Activated CD4-positive, alpha-beta memory T cell treated with anti-CD3 and anti-CD28 coated beads for 36 hours (primary cell): Measurements from ENCODE around the gene IGSF3. TPM values are rescaled to one million over a fixed set of nuclear protein-coding genes. Genes with fewer than 3 reads are reported as not detected.

ENCODE experiments used
- CTCF ChIA-PET: fragments of 350-600 bp; sonication (Branson Sonifier 250); formaldehyde crosslinking; loops from one replicate; lab custom pipeline; 2021; ENCODE audit warnings: antibody characterized with exemption, inconsistent platforms; lab: Charles Lee
- POLR2A ChIA-PET: fragments of 350-600 bp; sonication (Branson Sonifier 250); formaldehyde crosslinking; loops from one replicate; lab custom pipeline; 2021; ENCODE audit warnings: antibody characterized with exemption; lab: Charles Lee
- DNase-seq: peaks from one replicate; pipeline ENCODE4 v3.0.0-alpha.2; 2020
- H3K27ac Mint-ChIP-seq: one replicate; pipeline ENCODE4 v1.8.0; 2021; ENCODE audit warnings: mixed read lengths
- H3K27me3 Mint-ChIP-seq: one replicate; pipeline ENCODE4 v1.8.0; 2021; ENCODE audit warnings: mixed read lengths
- H3K36me3 Mint-ChIP-seq: one replicate; pipeline ENCODE4 v1.8.0; 2021; ENCODE audit warnings: mixed read lengths
- H3K4me1 Mint-ChIP-seq: one replicate; pipeline ENCODE4 v1.8.0; 2021; ENCODE audit warnings: low read depth, mixed read lengths
- H3K4me3 Mint-ChIP-seq: one replicate; pipeline ENCODE4 v1.8.0; 2021; ENCODE audit warnings: mild to moderate bottlenecking, mixed read lengths
- H3K9me3 Mint-ChIP-seq: one replicate; pipeline ENCODE4 v1.8.0; 2021; ENCODE audit warnings: mixed read lengths
- intact Hi-C: fragments of 100-400 bp; cut with micrococcal nuclease; formaldehyde crosslinking; loops from one replicate; pipeline ENCODE4 v1.15.1; 2023
- total RNA-seq, 2 experiments: library from RNA; stranded (reverse); gene quantifications; one replicate each; pipeline ENCODE4 v1.2.3, GENCODE V29; 2021

The IGSF3 gene
- total RNA-seq, 2 experiments from 2014 or later, result 4.1 to 4.2 TPM

GRCh38 chr1:116682641-116683221 is 15.2 kb upstream of the IGSF3 start:
- ChIA-PET POLR2A (no interaction called here), CTCF (no interaction called here)
- H3K27ac Mint-ChIP-seq, result no peak overlapping the region
- H3K27me3 Mint-ChIP-seq, result no peaks in the 10 kb centered on the region
- intact Hi-C loops, result no loop called here
- no peaks in the 10 kb centered on the region for H3K4me1 Mint-ChIP-seq
- no peak for DNase-seq
- H3K9me3 Mint-ChIP-seq, result no peaks in the 10 kb centered on the region
- no peaks in the 10 kb centered on the region for H3K36me3 Mint-ChIP-seq
- no peak overlapping the region for H3K4me3 Mint-ChIP-seq

- DNase-seq, result no peak
- CTCF ChIA-PET, result no interaction called here
- no peaks in the 10 kb centered on the region for H3K4me1 Mint-ChIP-seq
- intact Hi-C loops, result no loop called here
- H3K9me3 Mint-ChIP-seq, result no peaks in the 10 kb centered on the region
- no peak overlapping the region for H3K4me3 Mint-ChIP-seq
- H3K27me3 Mint-ChIP-seq, result no peaks in the 10 kb centered on the region
- POLR2A ChIA-PET, result no interaction called here
- no peaks in the 10 kb centered on the region for H3K36me3 Mint-ChIP-seq
- no peak overlapping the region for H3K27ac Mint-ChIP-seq
Measured at GRCh38 chr1:116681343-116681899, 13.9 kb upstream of the IGSF3 start.

- H3K36me3 Mint-ChIP-seq, result no peaks in the 10 kb centered on the region
- DNase-seq, result no peak
- ChIA-PET POLR2A (no interaction called here), CTCF (no interaction called here)
- no peaks in the 10 kb centered on the region for H3K27me3 Mint-ChIP-seq
- no peak overlapping the region for H3K4me3 Mint-ChIP-seq
- H3K27ac Mint-ChIP-seq, result no peak overlapping the region
- H3K4me1 Mint-ChIP-seq, result no peaks in the 10 kb centered on the region
- no peaks in the 10 kb centered on the region for H3K9me3 Mint-ChIP-seq
- intact Hi-C loops, result no loop called here
Measured at GRCh38 chr1:116680752-116681151, 13.2 kb upstream of the IGSF3 start.

GRCh38 chr1:116679828-116680628 is 12.5 kb upstream of the IGSF3 start:
- Mint-ChIP-seq H3K36me3 (no peaks in the 10 kb centered on the region), H3K27ac (no peak overlapping the region), H3K4me1 (no peaks in the 10 kb centered on the region), H3K9me3 (no peaks in the 10 kb centered on the region), H3K4me3 (no peak overlapping the region), H3K27me3 (no peaks in the 10 kb centered on the region)
- DNase-seq, result no peak
- intact Hi-C loops, result no loop called here
- ChIA-PET POLR2A (interaction anchor here (1.2 kb wide), 1 partner anchor 10 kb away, joined by 3 read pairs; no protein-coding TSS in a partner anchor), CTCF (interaction anchor here (0.7 to 0.9 kb wide), 2 partner anchors 9 to 84 kb away, joined by 3 read pairs; no protein-coding TSS in a partner anchor)

GRCh38 chr1:116679091-116679827 is 11.7 kb upstream of the IGSF3 start:
- H3K4me3 Mint-ChIP-seq, result no peak overlapping the region
- no peaks in the 10 kb centered on the region for H3K9me3 Mint-ChIP-seq
- peaks cover 3% of the 10 kb centered on the region for H3K27me3 Mint-ChIP-seq
- no peaks in the 10 kb centered on the region for H3K36me3 Mint-ChIP-seq
- DNase-seq, result no peak
- no peak overlapping the region for H3K27ac Mint-ChIP-seq
- H3K4me1 Mint-ChIP-seq, result no peaks in the 10 kb centered on the region
- ChIA-PET CTCF (interaction anchor here (0.7 to 0.9 kb wide), 2 partner anchors 8 to 84 kb away, joined by 3 read pairs; no protein-coding TSS in a partner anchor), POLR2A (interaction anchor here (1.2 kb wide), 1 partner anchor 11 kb away, joined by 3 read pairs; no protein-coding TSS in a partner anchor)
- intact Hi-C loops, result no loop called here

GRCh38 chr1:116678732-116679090 is 11.2 kb upstream of the IGSF3 start:
- Mint-ChIP-seq H3K9me3 (no peaks in the 10 kb centered on the region), H3K4me3 (no peak overlapping the region), H3K4me1 (no peaks in the 10 kb centered on the region), H3K27ac (no peak overlapping the region), H3K27me3 (peaks cover 8% of the 10 kb centered on the region), H3K36me3 (no peaks in the 10 kb centered on the region)
- CTCF ChIA-PET, result interaction anchor here (1.7 kb wide), 1 partner anchor 104 kb away, joined by 4 read pairs; no protein-coding TSS in a partner anchor
- intact Hi-C loops, result no loop called here
- POLR2A ChIA-PET, result interaction anchor here (1.2 kb wide), 1 partner anchor 12 kb away, joined by 3 read pairs; no protein-coding TSS in a partner anchor
- no peak for DNase-seq

- CTCF ChIA-PET, result interaction anchor here (1.1 to 1.7 kb wide), 3 partner anchors 8 to 103 kb away, joined by 4 to 5 read pairs (median 4); no protein-coding TSS in a partner anchor
Measured at GRCh38 chr1:116677474-116678062, 10.0 kb upstream of the IGSF3 start.

GRCh38 chr1:116676291-116676690 is 8.8 kb upstream of the IGSF3 start:
- Mint-ChIP-seq H3K27me3 (peaks cover 17% of the 10 kb centered on the region), H3K9me3 (no peaks in the 10 kb centered on the region), H3K4me1 (peaks cover 3% of the 10 kb centered on the region), H3K27ac (no peak overlapping the region), H3K36me3 (no peaks in the 10 kb centered on the region), H3K4me3 (no peak overlapping the region)
- ChIA-PET POLR2A (no interaction called here), CTCF (interaction anchor here (0.6 to 0.8 kb wide), 2 partner anchors 13 to 999 kb away, joined by 3 read pairs; no protein-coding TSS in a partner anchor)
- intact Hi-C loops, result no loop called here
- DNase-seq, result no peak

More at GRCh38 chr1:116677474-116678062, 10.0 kb upstream of the IGSF3 start:
- Mint-ChIP-seq H3K36me3 (no peaks in the 10 kb centered on the region), H3K27me3 (peaks cover 17% of the 10 kb centered on the region), H3K4me3 (no peak overlapping the region), H3K27ac (no peak overlapping the region), H3K4me1 (peaks cover 3% of the 10 kb centered on the region), H3K9me3 (no peaks in the 10 kb centered on the region)
- no peak for DNase-seq
- intact Hi-C loops, result no loop called here
- POLR2A ChIA-PET, result interaction anchor here (0.6 kb wide), 2 partner anchors 134 to 343 kb away, joined by 3 to 4 read pairs; no protein-coding TSS in a partner anchor

- ChIA-PET POLR2A (no interaction called here), CTCF (interaction anchor here (4.3 kb wide), 1 partner anchor 100 kb away, joined by 64 read pairs; the partner anchor contains the start of gene CD58)
- H3K27me3 Mint-ChIP-seq, result peaks cover 17% of the 10 kb centered on the region
- H3K4me3 Mint-ChIP-seq, result no peak overlapping the region
- DNase-seq, result no peak
- H3K9me3 Mint-ChIP-seq, result no peaks in the 10 kb centered on the region
- H3K36me3 Mint-ChIP-seq, result no peaks in the 10 kb centered on the region
- no peak overlapping the region for H3K27ac Mint-ChIP-seq
- H3K4me1 Mint-ChIP-seq, result peaks cover 3% of the 10 kb centered on the region
- intact Hi-C loops, result no loop called here
Measured at GRCh38 chr1:116674751-116675150, 7.2 kb upstream of the IGSF3 start.

GRCh38 chr1:116674011-116674531 is 6.5 kb upstream of the IGSF3 start:
- intact Hi-C loops, result no loop called here
- Mint-ChIP-seq H3K9me3 (no peaks in the 10 kb centered on the region), H3K4me3 (no peak overlapping the region), H3K4me1 (peaks cover 3% of the 10 kb centered on the region), H3K27ac (no peak overlapping the region), H3K36me3 (no peaks in the 10 kb centered on the region), H3K27me3 (peaks cover 17% of the 10 kb centered on the region)
- ChIA-PET CTCF (interaction anchor here (1.3 to 4.3 kb wide), 3 partner anchors 39 to 382 kb away, joined by 3 to 64 read pairs (median 8); partner anchors contain the start of gene CD58), POLR2A (no interaction called here)
- no peak for DNase-seq

GRCh38 chr1:116671912-116672311 is 4.4 kb upstream of the IGSF3 start:
- intact Hi-C loops, result loop anchor here (1.0 kb wide), 1 partner anchor 98 kb away; no protein-coding TSS in a partner anchor
- ChIA-PET CTCF (interaction anchor here (0.8 to 4.3 kb wide), 10 partner anchors 8 to 215 kb away, joined by 3 to 64 read pairs (median 4); partner anchors contain the start of gene CD58), POLR2A (interaction anchor here (0.6 kb wide), 1 partner anchor 99 kb away, joined by 5 read pairs; no protein-coding TSS in a partner anchor)
- Mint-ChIP-seq H3K27me3 (peaks cover 17% of the 10 kb centered on the region), H3K27ac (no peak overlapping the region), H3K4me3 (no peak overlapping the region), H3K4me1 (peaks cover 3% of the 10 kb centered on the region), H3K9me3 (no peaks in the 10 kb centered on the region), H3K36me3 (no peaks in the 10 kb centered on the region)
- DNase-seq, result no peak
